Measurements from ENCODE around the gene ST8SIA3.

ST8SIA3 gene

GRCh38 chr18:57362714-57363113 is 10.4 kb downstream of the ST8SIA3 start:
- peak; percentile 71 for DNase-seq (ENCODE audit: low read depth)
- no peak for TF ChIP-seq CTCF (IDR thresholded peaks at IDR 0.05; ENCODE audit: control insufficient read depth, extremely low read depth, insufficient read depth)

GRCh38 chr18:57364460-57364859 is 12.1 kb downstream of the ST8SIA3 start:
- no peak for TF ChIP-seq CTCF (IDR thresholded peaks at IDR 0.05; ENCODE audit: control insufficient read depth, extremely low read depth, insufficient read depth)
- H3K4me3 ChIP-seq (ENCODE audit: low read depth, low read length) = no peak overlapping the region
- no peak for DNase-seq (ENCODE audit: low read depth)

More at GRCh38 chr18:57362714-57363113, 10.4 kb downstream of the ST8SIA3 start:
- H3K4me3 ChIP-seq (ENCODE audit: low read depth, low read length) = no peak overlapping the region

- TF ChIP-seq CTCF (IDR thresholded peaks at IDR 0.05; ENCODE audit: control insufficient read depth, extremely low read depth, insufficient read depth) = no peak
- no peak for DNase-seq (ENCODE audit: low read depth)
- no peak overlapping the region for H3K4me3 ChIP-seq (ENCODE audit: low read depth, low read length)
Observed at GRCh38 chr18:57366528-57367081, 14.2 kb downstream of the ST8SIA3 start.

- no peak overlapping the region for H3K4me3 ChIP-seq (ENCODE audit: low read depth, low read length)
- no peak for DNase-seq (ENCODE audit: low read depth)
- no peak for TF ChIP-seq CTCF (IDR thresholded peaks at IDR 0.05; ENCODE audit: control insufficient read depth, extremely low read depth, insufficient read depth)
Observed at GRCh38 chr18:57372444-57372843, 20.1 kb downstream of the ST8SIA3 start.

GRCh38 chr18:57373017-57373416 is 20.7 kb downstream of the ST8SIA3 start:
- no peak overlapping the region for H3K4me3 ChIP-seq (ENCODE audit: low read depth, low read length)
- DNase-seq (ENCODE audit: low read depth) = no peak
- TF ChIP-seq CTCF (IDR thresholded peaks at IDR 0.05; ENCODE audit: control insufficient read depth, extremely low read depth, insufficient read depth) = no peak

GRCh38 chr18:57376503-57376902 is 24.1 kb downstream of the ST8SIA3 start:
- no peak for DNase-seq (ENCODE audit: low read depth)
- no peak for TF ChIP-seq CTCF (IDR thresholded peaks at IDR 0.05; ENCODE audit: control insufficient read depth, extremely low read depth, insufficient read depth)
- H3K4me3 ChIP-seq (ENCODE audit: low read depth, low read length) = no peak overlapping the region

- H3K4me3 ChIP-seq (ENCODE audit: low read depth, low read length) = no peak overlapping the region
- DNase-seq (ENCODE audit: low read depth) = no peak
- no peak for TF ChIP-seq CTCF (IDR thresholded peaks at IDR 0.05; ENCODE audit: control insufficient read depth, extremely low read depth, insufficient read depth)
Observed at GRCh38 chr18:57389271-57389670, 36.9 kb downstream of the ST8SIA3 start.
